DOHH2 (cell line): ENCODE results near the gene TCOF1.

Source experiments
- H3F3A ChIP-seq: fragments of 200-600 bp; sonication (generic), shearing (Covaris generic); 2 replicates; pipeline ENCODE4 v1.6.0; 2016; ENCODE audit warnings: antibody characterized with exemption, mild to moderate bottlenecking; ENCODE audit not compliant: control insufficient read depth, insufficient read depth
- H3K27ac ChIP-seq: fragments of 200-600 bp; sonication (generic); 2 replicates; pipeline ENCODE4 v1.5.1; 2014; ENCODE audit warnings: low read depth, mild to moderate bottlenecking, low read length, moderate library complexity
- H3K27me3 ChIP-seq: fragments of 200-600 bp; sonication (generic); 2 replicates; pipeline ENCODE4 v1.6.1; 2014; ENCODE audit warnings: mild to moderate bottlenecking, low read length, mixed read lengths; ENCODE audit not compliant: control insufficient read depth
- H3K36me3 ChIP-seq: fragments of 200-600 bp; sonication (generic); 2 replicates; pipeline ENCODE4 v1.6.1; 2014; ENCODE audit warnings: mild to moderate bottlenecking, low read length, moderate library complexity, mixed read lengths; ENCODE audit not compliant: control insufficient read depth
- H3K4me1 ChIP-seq: fragments of 200-600 bp; sonication (generic); 2 replicates; pipeline ENCODE4 v1.6.1; 2014; ENCODE audit warnings: mild to moderate bottlenecking, low read length, mixed read lengths; ENCODE audit not compliant: control insufficient read depth
- H3K4me2 ChIP-seq: fragments of 200-600 bp; sonication (generic); 2 replicates; pipeline ENCODE4 v1.6.0; 2014; ENCODE audit warnings: mild to moderate bottlenecking, low read length, moderate library complexity
- H3K4me3 ChIP-seq: fragments of 200-600 bp; sonication (generic); 2 replicates; pipeline ENCODE4 v1.5.1; 2014; ENCODE audit warnings: mild to moderate bottlenecking, low read length, mixed read lengths
- H3K79me2 ChIP-seq: fragments of 200-600 bp; sonication (generic); 2 replicates; pipeline ENCODE4 v1.6.1; 2014; ENCODE audit warnings: mild to moderate bottlenecking, low read length, mixed read lengths; ENCODE audit not compliant: control insufficient read depth
- H3K9me2 ChIP-seq: fragments of 200-600 bp; sonication (generic); replicated peaks from 2 replicates; pipeline ENCODE4 v1.6.1; 2014; ENCODE audit warnings: mild to moderate bottlenecking, low read length, mixed read lengths; ENCODE audit not compliant: control insufficient read depth
- H3K9me3 ChIP-seq: fragments of 200-600 bp; sonication (generic); 2 replicates; pipeline ENCODE4 v1.6.1; 2014; ENCODE audit warnings: antibody characterized with exemption, low read length, mixed read lengths; ENCODE audit not compliant: control insufficient read depth, insufficient read depth
- H4K20me1 ChIP-seq: fragments of 200-600 bp; sonication (generic); 2 replicates; pipeline ENCODE4 v1.6.0; 2014; ENCODE audit warnings: low read depth, mild to moderate bottlenecking, antibody characterized with exemption, low read length, moderate library complexity; ENCODE audit not compliant: control insufficient read depth, insufficient read depth
- CTCF ChIP-seq: fragments of 200-600 bp; sonication (generic); IDR thresholded peaks from one replicate; pipeline ENCODE4 v1.5.1; 2014; ENCODE audit warnings: antibody characterized with exemption, mild to moderate bottlenecking, low read depth, low read length; ENCODE audit not compliant: poor library complexity, severe bottlenecking
- EZH2phosphoT487 ChIP-seq: fragments of 200-600 bp; sonication (generic); IDR thresholded peaks from 2 replicates; pipeline ENCODE4 v1.6.1; 2017; ENCODE audit warnings: borderline replicate concordance, mild to moderate bottlenecking, antibody characterized with exemption, low read length, moderate library complexity, mixed read lengths

TCOF1 gene

GRCh38 chr5:150321784-150322183 lies 35.7 kb upstream of the TCOF1 start:
- Histone ChIP-seq H3K9me2 (no peaks in the 10 kb centered on the region), H3K9me3 (no peaks in the 10 kb centered on the region), H3K27me3 (peaks cover 2% of the 10 kb centered on the region; the same call in 1 of the 2 replicates), H3K27ac (no peak overlapping the region), H3K4me2 (no peak overlapping the region), H3F3A (no peaks in the 10 kb centered on the region), H3K4me3 (no peak overlapping the region), H4K20me1 (no peaks in the 10 kb centered on the region), H3K4me1 (no peaks in the 10 kb centered on the region), H3K36me3 (no peaks in the 10 kb centered on the region), H3K79me2 (no peaks in the 10 kb centered on the region)
- TF ChIP-seq CTCF (no peak), EZH2phosphoT487 (no peak)

GRCh38 chr5:150322202-150322601 lies 35.3 kb upstream of the TCOF1 start:
- Histone ChIP-seq H3K9me2 (no peaks in the 10 kb centered on the region), H3K27ac (no peak overlapping the region), H3K79me2 (no peaks in the 10 kb centered on the region), H3K27me3 (peaks cover 2% of the 10 kb centered on the region; the same call in 1 of the 2 replicates), H3K4me2 (no peak overlapping the region), H4K20me1 (no peaks in the 10 kb centered on the region), H3K4me3 (no peak overlapping the region), H3K9me3 (no peaks in the 10 kb centered on the region), H3F3A (no peaks in the 10 kb centered on the region), H3K36me3 (no peaks in the 10 kb centered on the region), H3K4me1 (no peaks in the 10 kb centered on the region)
- no peak for TF ChIP-seq EZH2phosphoT487
- TF ChIP-seq CTCF, result no peak

DNA sequence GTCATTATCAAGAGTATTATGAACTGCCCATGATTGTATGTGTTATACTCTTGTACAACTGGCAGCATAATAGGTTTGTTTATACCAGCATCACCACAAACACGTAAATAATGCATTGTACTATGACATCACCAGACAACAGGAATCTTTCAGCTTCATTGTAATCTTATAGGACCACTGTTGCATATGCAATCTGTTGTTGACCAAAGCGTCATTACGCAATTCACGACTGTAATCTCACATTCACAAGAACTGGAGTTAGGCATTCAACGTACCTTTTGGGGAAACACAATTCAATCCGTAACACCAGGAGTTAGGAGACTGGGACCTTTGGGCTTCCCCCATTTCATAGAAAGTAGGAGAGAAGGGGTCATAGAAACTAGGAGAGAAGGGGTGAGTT lies 34.4 kb upstream of the TCOF1 start:
- Histone ChIP-seq H3K4me2 (no peak overlapping the region), H3K9me2 (no peaks in the 10 kb centered on the region), H3K79me2 (no peaks in the 10 kb centered on the region), H3F3A (no peaks in the 10 kb centered on the region), H3K27ac (no peak overlapping the region), H3K36me3 (no peaks in the 10 kb centered on the region), H3K9me3 (no peaks in the 10 kb centered on the region), H3K4me3 (no peak overlapping the region), H4K20me1 (no peaks in the 10 kb centered on the region), H3K27me3 (peaks cover 2% of the 10 kb centered on the region; the same call in 1 of the 2 replicates), H3K4me1 (no peaks in the 10 kb centered on the region)
- TF ChIP-seq EZH2phosphoT487 (no peak), CTCF (no peak)

- Histone ChIP-seq H3K27me3 (peaks cover 3% of the 10 kb centered on the region), H3F3A (no peaks in the 10 kb centered on the region), H3K36me3 (no peaks in the 10 kb centered on the region), H3K4me1 (no peaks in the 10 kb centered on the region), H3K79me2 (no peaks in the 10 kb centered on the region), H4K20me1 (no peaks in the 10 kb centered on the region), H3K4me3 (no peak overlapping the region), H3K9me3 (no peaks in the 10 kb centered on the region), H3K9me2 (no peaks in the 10 kb centered on the region), H3K4me2 (no peak overlapping the region), H3K27ac (no peak overlapping the region)
- no peak for TF ChIP-seq EZH2phosphoT487
- TF ChIP-seq CTCF, result no peak
Measured at GRCh38 chr5:150323819-150324218, 33.7 kb upstream of the TCOF1 start.
